Peyer's patch (tissue), 4 donors: ENCODE results near the gene ENPP3.

Experiments used
- CTCF ChIP-seq, 6 experiments: fragments of 450-650 bp in 4 of 6; fragments of 200-600 bp in 2 of 6; sonication (generic) in 1 of 6; IDR thresholded peaks; one replicate each; pipeline ENCODE4 v1.5.1; 2017 to 2019; ENCODE audit warnings: antibody characterized with exemption in 6 of 6, mild to moderate bottlenecking in 3 of 6, moderate library complexity in 1 of 6
- POLR2A ChIP-seq, 2 donors: fragments of 450-650 bp; IDR thresholded peaks; one replicate each; pipeline ENCODE4 v1.5.1; 2017; ENCODE audit warnings: antibody characterized with exemption in 2 of 2, mild to moderate bottlenecking in 2 of 2, moderate library complexity in 2 of 2

GRCh38 chr6:131765081-131765803 lies 128.1 kb downstream of the ENPP3 start:
- TF ChIP-seq CTCF (IDR thresholded peaks at IDR 0.05): no peak
- no peak for TF ChIP-seq POLR2A (IDR thresholded peaks at IDR 0.05)
